Thyroid gland (tissue), 4 donors: ENCODE data around the gene TRABD2B.

ENCODE experiments used
- CTCF ChIP-seq, 6 experiments: fragments of 200-600 bp in 3 of 6; fragments of 450-650 bp in 3 of 6; sonication (generic) in 3 of 6; IDR thresholded peaks; one replicate each; pipeline ENCODE4 v1.5.1; 2016 to 2019; ENCODE audit warnings: antibody characterized with exemption in 6 of 6, mild to moderate bottlenecking in 2 of 6, inconsistent platforms in 1 of 6, moderate library complexity in 1 of 6
- POLR2A ChIP-seq, 2 donors: fragments of 450-650 bp; IDR thresholded peaks; one replicate each; pipeline ENCODE4 v1.6.1; 2017; ENCODE audit warnings: antibody characterized with exemption in 2 of 2, mild to moderate bottlenecking in 2 of 2, moderate library complexity in 1 of 2

DNA sequence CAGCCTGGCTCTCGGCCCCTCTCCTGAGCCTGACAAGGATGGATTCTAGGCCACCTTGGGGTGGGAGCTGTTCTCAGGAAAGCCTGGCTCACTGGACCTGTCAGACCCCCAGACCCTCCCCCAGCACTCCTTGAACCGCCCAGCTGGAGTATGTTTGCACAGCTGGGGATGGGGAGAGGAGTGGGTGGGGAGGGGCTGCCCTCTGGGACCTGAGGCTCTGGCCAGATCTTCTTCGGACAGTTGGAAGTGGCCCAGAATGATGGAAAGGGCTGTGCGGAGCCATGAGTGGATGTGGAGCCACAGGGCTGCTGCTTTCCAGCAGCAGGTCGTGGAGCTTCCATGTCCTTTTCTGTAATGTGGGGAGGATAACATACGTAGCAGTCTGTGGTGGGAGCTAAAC, 43.0 kb upstream of the TRABD2B start:
- TF ChIP-seq CTCF (IDR thresholded peaks at IDR 0.05) (no peak), POLR2A (IDR thresholded peaks at IDR 0.05) (no peak)
